Transverse colon (tissue), 4 donors: Measurements from ENCODE around the gene KDM2B. TPM values are rescaled to one million over a fixed set of nuclear protein-coding genes. Genes with fewer than 3 reads are reported as not detected.

ENCODE experiments used
- DNase-seq: peaks from one replicate; pipeline ENCODE4 v3.0.0-alpha.2; 2019
- H3K27ac ChIP-seq, 4 donors: fragments of 200-600 bp; sonication (generic); 2 replicates each; pipeline ENCODE4 v1.5.1; 2016 to 2018; ENCODE audit warnings: inconsistent platforms in 4 of 4
- H3K27me3 ChIP-seq: fragments of 200-600 bp; sonication (generic); 2 replicates; pipeline ENCODE4 v1.5.1; 2017; ENCODE audit warnings: inconsistent platforms
- H3K36me3 ChIP-seq, 4 donors: fragments of 200-600 bp; sonication (generic); 2 replicates each; pipeline ENCODE4 v1.5.1; 2017 to 2019; ENCODE audit warnings: inconsistent platforms in 4 of 4
- H3K4me1 ChIP-seq, 4 donors: fragments of 200-600 bp; sonication (generic); 2 replicates each; pipeline ENCODE4 v1.5.1; 2017 to 2020; ENCODE audit warnings: inconsistent platforms in 4 of 4
- H3K4me3 ChIP-seq, 4 donors: fragments of 200-600 bp; sonication (generic); 1 replicate in 1 of 4; 2 replicates in 3 of 4; pipeline versions ENCODE4 v1.5.1 to v1.6.1; 2017 to 2019; ENCODE audit warnings: inconsistent platforms in 4 of 4
- H3K9me3 ChIP-seq, 2 donors: fragments of 200-600 bp; sonication (generic); 2 replicates each; pipeline ENCODE4 v1.5.1; 2017 to 2019; ENCODE audit warnings: inconsistent platforms in 2 of 2
- EP300 ChIP-seq: sonication (generic); formaldehyde crosslinking; IDR thresholded peaks from one replicate; pipeline ENCODE4 v1.6.1; 2017; ENCODE audit warnings: antibody characterized with exemption, low read depth
- POLR2A ChIP-seq: fragments of 450-650 bp; IDR thresholded peaks from one replicate; pipeline ENCODE4 v1.6.1; 2016; ENCODE audit warnings: antibody characterized with exemption, mild to moderate bottlenecking, moderate library complexity
- POLR2AphosphoS5 ChIP-seq, 3 donors: sonication (generic); formaldehyde crosslinking; IDR thresholded peaks; one replicate each; pipeline ENCODE4 v1.6.1; 2016; ENCODE audit warnings: antibody characterized with exemption in 3 of 3
- WGBS, 2 donors: methylation state at CpG; one replicate each; pipeline ENCODE4 v1.1.5; 2018; ENCODE audit warnings: low coverage in 1 of 2; 5-methylcytosine and 5-hydroxymethylcytosine counted together
- in situ Hi-C, 4 donors: fragments of 200-750 bp; cut with MboI; loops; one replicate each; pipeline versions ENCODE4 v1.15.0 to v1.15.1; 2017; ENCODE audit warnings: low sequenced_read_pairs in 3 of 4, low pct_ligation_motif_present in 1 of 4, low pct_unique_long_range_greater_than_20kb in 1 of 4
- intact Hi-C: fragments of 100-400 bp; cut with DNase I; formaldehyde crosslinking; loops from one replicate; pipeline ENCODE4 v1.15.1; 2023; ENCODE audit warnings: low total_unique reads
- total RNA-seq, 4 donors: library from RNA; depleted of rRNA; stranded (reverse); fragments of >200 nt; gene quantifications; one replicate each; pipeline ENCODE4 v1.1.0, GENCODE V29; 2016
- TF ChIP-seq, protein P1 (sequence below), 5 experiments: fragments of 200-600 bp in 3 of 5; fragments of 450-650 bp in 2 of 5; sonication (generic) in 3 of 5; IDR thresholded peaks; 1 replicate in 2 of 5; 2 replicates in 3 of 5; pipeline ENCODE4 v1.5.1; 2016 to 2017; ENCODE audit warnings: antibody characterized with exemption in 5 of 5, inconsistent platforms in 3 of 5, mild to moderate bottlenecking in 2 of 5, moderate library complexity in 1 of 5

The KDM2B gene
- total RNA-seq, 4 donors from 2014 or later, result 7.2 to 39.3 (median 15.2) TPM

DNA sequence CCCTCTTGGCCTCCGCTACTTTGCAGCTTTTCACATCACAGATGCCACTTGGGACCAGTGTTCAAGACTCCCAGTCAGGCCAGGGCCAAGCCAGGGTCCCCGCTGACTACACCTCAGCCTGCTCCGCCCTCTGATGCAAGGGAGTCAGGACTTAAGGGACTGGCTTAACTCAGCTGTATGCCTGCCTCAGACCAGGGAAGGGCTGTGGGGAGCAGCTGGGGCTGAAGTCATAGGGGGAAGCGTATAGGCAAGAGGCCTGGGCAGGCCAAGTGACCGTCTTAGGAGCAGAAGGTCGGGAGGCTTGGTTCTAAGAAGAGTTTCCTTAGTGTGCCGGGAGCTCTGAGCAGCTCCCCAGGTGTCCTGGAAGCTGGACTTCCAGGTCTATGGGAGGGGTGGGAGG, 21.9 kb downstream of the KDM2B start:
- in situ Hi-C loops, result loop anchor here in 2 of 4 donors (10.0 kb wide), 1 partner anchor 116 kb away; no protein-coding TSS in a partner anchor
- intact Hi-C loops, result no loop called here

DNA sequence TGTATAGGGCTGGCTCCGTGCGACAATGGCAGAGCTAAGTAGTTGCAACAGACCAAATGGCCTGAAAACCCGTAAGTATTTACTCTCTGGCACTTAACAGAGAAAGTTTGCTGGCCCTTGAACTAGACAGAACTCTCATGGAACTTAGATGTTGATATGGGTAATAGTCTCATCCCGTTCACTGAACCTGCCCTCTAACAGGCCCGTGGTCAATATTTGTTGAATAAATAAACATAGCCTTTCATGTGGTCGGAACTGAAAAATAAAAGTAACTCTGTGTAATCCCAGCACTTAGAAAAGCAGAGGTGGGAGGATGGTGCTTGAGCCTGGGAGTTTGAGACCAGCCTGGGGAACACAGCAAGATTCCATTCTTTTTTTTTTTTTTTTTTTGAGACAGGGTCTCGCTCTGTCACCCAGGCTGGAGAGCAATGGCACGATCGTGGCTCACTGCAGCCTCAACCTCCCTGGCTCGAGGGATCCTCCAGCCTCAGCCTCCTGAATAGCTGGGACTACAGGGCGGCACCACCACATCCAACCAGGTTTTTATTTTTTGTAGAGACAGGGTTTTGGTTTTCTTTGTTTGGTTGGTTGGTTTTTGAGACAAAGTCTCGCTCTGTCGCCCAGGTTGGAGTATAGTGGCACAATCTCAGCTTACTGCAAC, 29.7 kb downstream of the KDM2B start:
- no peaks in the 10 kb centered on the region for H3K27me3 ChIP-seq
- H3K4me1 ChIP-seq, result peaks cover 0 to 2% (median 0%) of the 10 kb centered on the region in 4 donors
- 75 to 88% methylated on average over 12 to 13 of the region's 13 CpGs for WGBS, 2 donors
- no peak overlapping the region for H3K27ac ChIP-seq
- H3K36me3 ChIP-seq, result no peaks in the 10 kb centered on the region
- no peaks in the 10 kb centered on the region for H3K9me3 ChIP-seq
- H3K4me3 ChIP-seq, result no peak overlapping the region
- no peak for TF ChIP-seq POLR2A
- TF ChIP-seq POLR2AphosphoS5 (IDR thresholded peaks at IDR 0.05), result no peak
- TF ChIP-seq EP300, result no peak
- in situ Hi-C loops (loop anchor here (5.0 to 10.0 kb wide), 2 partner anchors 124 to 131 kb away; no protein-coding TSS in a partner anchor), intact Hi-C loops (loop anchor here (1.0 kb wide), 1 partner anchor 131 kb away; no protein-coding TSS in a partner anchor)
- DNase-seq, result no peak

More for the DNA sequence above, 21.9 kb downstream of the KDM2B start:
- 91% methylated on average over 7 of the region's 7 CpGs; no CpG with 5 or more reads in 1 of the 2 donors for WGBS, 2 donors
- no peak overlapping the region for H3K27ac ChIP-seq
- peaks cover 0 to 6% (median 0%) of the 10 kb centered on the region in 4 donors for H3K4me1 ChIP-seq
- no peaks in the 10 kb centered on the region for H3K36me3 ChIP-seq
- no peak overlapping the region for H3K4me3 ChIP-seq
- TF ChIP-seq EP300, result no peak
- no peak for TF ChIP-seq POLR2A
- TF ChIP-seq POLR2AphosphoS5 (IDR thresholded peaks at IDR 0.05), result no peak
- TF ChIP-seq, protein P1, sequence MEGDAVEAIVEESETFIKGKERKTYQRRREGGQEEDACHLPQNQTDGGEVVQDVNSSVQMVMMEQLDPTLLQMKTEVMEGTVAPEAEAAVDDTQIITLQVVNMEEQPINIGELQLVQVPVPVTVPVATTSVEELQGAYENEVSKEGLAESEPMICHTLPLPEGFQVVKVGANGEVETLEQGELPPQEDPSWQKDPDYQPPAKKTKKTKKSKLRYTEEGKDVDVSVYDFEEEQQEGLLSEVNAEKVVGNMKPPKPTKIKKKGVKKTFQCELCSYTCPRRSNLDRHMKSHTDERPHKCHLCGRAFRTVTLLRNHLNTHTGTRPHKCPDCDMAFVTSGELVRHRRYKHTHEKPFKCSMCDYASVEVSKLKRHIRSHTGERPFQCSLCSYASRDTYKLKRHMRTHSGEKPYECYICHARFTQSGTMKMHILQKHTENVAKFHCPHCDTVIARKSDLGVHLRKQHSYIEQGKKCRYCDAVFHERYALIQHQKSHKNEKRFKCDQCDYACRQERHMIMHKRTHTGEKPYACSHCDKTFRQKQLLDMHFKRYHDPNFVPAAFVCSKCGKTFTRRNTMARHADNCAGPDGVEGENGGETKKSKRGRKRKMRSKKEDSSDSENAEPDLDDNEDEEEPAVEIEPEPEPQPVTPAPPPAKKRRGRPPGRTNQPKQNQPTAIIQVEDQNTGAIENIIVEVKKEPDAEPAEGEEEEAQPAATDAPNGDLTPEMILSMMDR (IDR thresholded peaks at IDR 0.05), result no peak
- H3K27me3 ChIP-seq, result no peaks in the 10 kb centered on the region
- no peak for DNase-seq
- H3K9me3 ChIP-seq, result no peaks in the 10 kb centered on the region

DNA sequence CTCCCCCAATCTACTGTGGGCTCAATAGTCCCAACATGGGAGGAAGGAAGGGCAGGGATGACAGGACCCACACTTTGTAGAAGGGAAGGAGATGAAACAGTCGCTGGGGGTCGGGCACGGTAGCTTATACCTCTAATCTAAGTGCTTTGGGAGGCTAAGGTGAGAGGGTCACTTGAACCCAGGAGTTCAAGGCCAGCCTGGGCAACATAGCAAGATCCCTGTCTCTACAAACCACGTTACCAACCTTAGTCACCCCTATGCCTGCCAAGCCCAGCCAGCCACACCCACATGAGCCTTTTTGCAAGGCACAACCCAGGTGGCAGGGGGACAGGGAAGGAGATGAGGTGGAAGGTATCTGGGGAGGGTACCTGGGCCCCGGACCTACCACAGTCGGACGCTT, 31.7 kb downstream of the KDM2B start:
- H3K9me3 ChIP-seq, result no peaks in the 10 kb centered on the region
- H3K4me3 ChIP-seq, result no peak overlapping the region
- no peak overlapping the region for H3K27ac ChIP-seq
- no peaks in the 10 kb centered on the region for H3K36me3 ChIP-seq
- no peaks in the 10 kb centered on the region for H3K27me3 ChIP-seq
- in situ Hi-C loops (no loop called here), intact Hi-C loops (no loop called here)
- no peak for TF ChIP-seq POLR2A
- peaks cover 0 to 2% (median 0%) of the 10 kb centered on the region in 4 donors for H3K4me1 ChIP-seq
- DNase-seq, result no peak
- 89% methylated on average over 7 of the region's 7 CpGs; no CpG with 5 or more reads in 1 of the 2 donors for WGBS, 2 donors

DNA sequence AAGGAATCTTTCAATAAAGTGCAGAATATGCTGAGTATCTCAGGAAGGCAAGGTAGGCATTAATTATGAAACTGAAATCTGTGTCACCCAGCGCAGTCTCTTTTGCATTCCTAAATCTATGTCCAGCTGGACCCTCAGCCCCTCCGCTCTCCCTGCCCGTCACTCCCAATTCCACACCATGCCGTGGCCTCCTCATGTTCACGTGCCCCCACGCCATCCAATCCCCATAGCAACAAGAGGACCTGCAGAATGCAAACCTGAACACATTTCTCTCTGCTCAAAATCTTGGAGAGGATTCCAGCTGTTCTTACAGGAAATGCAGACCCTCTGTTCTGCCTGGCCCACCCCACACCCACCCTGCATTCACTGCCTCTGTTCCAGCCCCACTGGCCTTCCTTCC, 35.3 kb downstream of the KDM2B start:
- H3K27me3 ChIP-seq, result no peaks in the 10 kb centered on the region
- 95 to 98% methylated on average over 6 of the region's 6 CpGs for WGBS, 2 donors
- TF ChIP-seq, protein P1 (IDR thresholded peaks at IDR 0.05), result no peak
- TF ChIP-seq POLR2AphosphoS5 (IDR thresholded peaks at IDR 0.05), result no peak
- TF ChIP-seq EP300, result no peak
- TF ChIP-seq POLR2A, result no peak
- no peaks in the 10 kb centered on the region for H3K36me3 ChIP-seq
- in situ Hi-C loops (no loop called here), intact Hi-C loops (no loop called here)
- no peaks in the 10 kb centered on the region for H3K4me1 ChIP-seq
- H3K27ac ChIP-seq, result no peak overlapping the region
- no peak for DNase-seq
- H3K9me3 ChIP-seq, result no peaks in the 10 kb centered on the region
- H3K4me3 ChIP-seq, result no peak overlapping the region

DNA sequence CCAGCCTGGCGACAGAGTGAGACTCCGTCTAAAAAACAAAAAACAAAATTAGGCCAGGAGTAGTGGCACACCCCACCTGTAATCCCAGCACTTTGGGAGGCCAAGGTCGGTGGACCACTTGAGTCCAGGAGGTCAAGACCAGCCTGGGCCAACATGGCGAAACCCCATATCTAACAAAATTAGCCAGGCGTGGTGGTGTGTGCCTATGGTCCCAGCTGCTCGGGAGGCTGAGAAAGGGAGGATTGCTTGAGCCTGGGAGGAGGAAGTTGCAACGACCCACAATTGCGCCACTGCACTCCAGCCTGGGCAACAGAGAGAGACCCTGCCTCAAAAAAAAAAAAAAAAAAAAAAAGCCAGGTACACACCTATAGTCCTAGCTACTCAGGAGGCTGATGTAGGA, 37.0 kb downstream of the KDM2B start:
- no peak overlapping the region for H3K27ac ChIP-seq
- H3K27me3 ChIP-seq, result no peaks in the 10 kb centered on the region
- H3K4me1 ChIP-seq, result peaks cover 0 to 2% (median under 1%) of the 10 kb centered on the region in 4 donors
- no peak overlapping the region for H3K4me3 ChIP-seq
- H3K9me3 ChIP-seq, result no peaks in the 10 kb centered on the region
- TF ChIP-seq POLR2A (no peak), EP300 (no peak), POLR2AphosphoS5 (IDR thresholded peaks at IDR 0.05) (no peak)
- TF ChIP-seq, protein P1 (IDR thresholded peaks at IDR 0.05), result no peak
- intact Hi-C loops (no loop called here), in situ Hi-C loops (no loop called here)
- no peak for DNase-seq
- WGBS, 2 donors, result 85 to 93% methylated on average over 2 to 7 of the region's 8 CpGs
- H3K36me3 ChIP-seq, result no peaks in the 10 kb centered on the region
